Stimulated activated CD4-positive, alpha-beta T cell treated with anti-CD3 and anti-CD28 coated beads, Interleukin-1b, Interleukin-23, amount 100 ng/mL, for 1 hour (primary cell): ENCODE measurements around the gene TBC1D23.
"Not testable (repeated sequence)": the region's sequence is repeated elsewhere in the genome, so short reads cannot be mapped to it uniquely, and the experiment has no call there.

Experiments
- DNase-seq, 2 donors: peaks; one replicate each; pipeline ENCODE4 v3.0.0-alpha.2; 2020; ENCODE audit warnings: low read depth in 2 of 2

TBC1D23 gene

DNA sequence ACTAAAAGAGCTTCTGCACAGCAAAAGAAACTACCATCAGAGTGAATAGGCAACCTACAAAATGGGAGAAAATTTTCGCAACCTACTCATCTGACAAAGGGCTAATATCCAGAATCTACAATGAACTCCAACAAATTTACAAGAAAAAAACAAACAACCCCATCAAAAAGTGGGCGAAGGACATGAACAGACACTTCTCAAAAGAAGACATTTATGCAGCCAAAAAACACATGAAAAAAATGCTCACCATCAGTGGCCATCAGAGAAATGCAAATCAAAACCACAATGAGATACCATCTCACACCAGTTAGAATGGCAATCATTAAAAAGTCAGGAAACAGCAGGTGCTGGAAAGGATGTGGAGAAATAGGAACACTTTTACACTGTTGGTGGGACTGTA lies 91.0 kb downstream of the TBC1D23 start:
- not testable (repeated sequence) for DNase-seq

DNA sequence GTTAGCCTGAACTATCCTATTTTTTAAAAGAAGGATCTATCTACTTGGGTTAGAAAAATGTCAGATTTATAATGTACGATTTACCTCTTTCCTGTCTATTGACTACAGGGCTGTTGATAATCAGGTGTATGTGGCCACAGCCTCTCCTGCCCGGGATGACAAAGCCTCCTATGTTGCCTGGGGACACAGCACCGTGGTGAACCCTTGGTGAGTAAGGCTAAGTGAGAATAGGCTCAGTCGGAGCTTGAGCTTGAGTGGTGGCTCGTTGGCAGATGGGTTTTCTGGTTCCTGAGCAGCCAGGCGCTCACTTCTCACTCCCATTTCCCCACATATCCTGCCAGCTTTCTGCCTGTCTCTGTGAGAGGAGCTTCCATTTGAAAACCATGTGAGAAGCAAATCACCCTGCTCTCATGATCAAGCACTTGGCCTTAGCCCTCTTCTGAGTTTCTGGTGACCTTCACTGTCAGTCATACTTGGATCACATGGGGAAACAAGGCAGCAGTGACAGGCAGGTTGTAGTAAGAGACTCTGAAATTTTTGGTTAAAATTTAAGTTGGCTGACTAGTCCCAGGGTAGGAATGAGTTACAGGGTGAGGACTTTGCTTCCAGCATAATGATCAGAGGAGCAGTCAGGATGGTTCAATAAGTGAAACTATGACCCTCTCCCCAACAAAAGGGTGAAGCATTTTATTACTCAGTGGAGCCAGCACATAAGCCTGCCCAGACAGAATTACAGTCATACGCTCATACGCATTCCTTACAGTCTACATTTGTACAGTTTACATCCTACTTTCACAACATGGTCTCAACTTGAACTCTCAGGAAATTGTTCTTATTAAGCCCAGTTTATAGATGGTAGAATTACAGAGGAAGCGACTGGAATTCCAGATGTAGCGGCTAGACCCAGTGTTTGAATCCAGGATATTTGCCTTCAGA lies 91.8 kb downstream of the TBC1D23 start:
- no peak for DNase-seq

DNA sequence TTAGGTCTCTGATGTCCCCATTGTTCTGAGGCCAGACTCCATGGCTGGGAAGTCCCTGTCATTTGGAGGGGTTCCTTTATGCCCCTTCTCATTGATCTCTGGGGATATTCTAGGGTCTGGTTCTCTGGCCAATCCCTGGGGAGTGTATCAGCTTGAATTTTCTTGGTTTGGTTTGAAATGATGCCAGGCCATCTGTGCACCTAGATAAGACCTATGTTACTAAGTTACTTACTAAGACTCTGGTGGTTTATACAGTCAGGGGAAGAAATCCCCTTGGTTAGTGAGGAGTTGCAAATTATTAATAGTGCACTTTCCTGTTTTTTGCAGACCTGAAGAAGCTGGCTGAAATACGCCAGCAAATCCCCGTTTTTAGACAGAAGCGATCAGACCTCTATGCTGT lies 94.1 kb downstream of the TBC1D23 start:
- DNase-seq, result no peak

DNA sequence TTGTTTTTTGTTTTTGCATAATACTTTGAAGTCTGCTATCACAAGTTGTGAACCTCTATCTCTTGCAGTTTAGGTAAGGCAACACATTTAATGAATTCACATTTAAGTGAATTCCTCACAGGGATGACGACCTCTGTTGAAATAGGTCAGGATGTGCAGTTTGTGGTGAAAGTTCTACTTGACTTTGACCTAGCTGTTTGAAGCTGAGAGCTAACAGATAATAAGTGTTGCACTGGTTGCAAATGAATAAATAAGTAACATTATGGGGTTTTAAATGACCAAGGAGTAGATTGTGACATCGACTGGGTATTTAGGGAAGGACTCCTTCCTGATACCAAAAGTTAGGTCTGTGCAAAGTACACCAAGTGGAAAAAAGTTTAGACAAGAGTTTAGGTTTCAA lies 97.6 kb downstream of the TBC1D23 start:
- no peak for DNase-seq

DNA sequence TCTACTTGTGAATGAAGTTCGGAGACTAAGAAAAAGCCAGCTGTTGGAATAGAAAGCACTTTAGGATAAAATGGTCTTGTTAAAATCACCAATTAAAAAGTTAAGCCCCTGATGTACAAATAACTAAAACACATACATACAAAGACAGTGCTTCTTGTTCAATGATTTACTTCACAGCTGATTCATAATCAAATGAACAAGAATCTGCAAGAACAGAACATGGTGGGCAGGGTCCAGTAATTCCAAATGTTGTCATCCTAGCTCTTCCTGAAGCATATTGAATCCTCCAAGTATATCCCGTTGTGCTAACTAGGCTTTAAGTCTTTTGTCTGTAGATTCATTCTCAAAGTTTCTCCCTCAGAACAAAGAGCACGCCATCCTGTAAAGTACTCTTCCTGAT lies 98.2 kb downstream of the TBC1D23 start:
- no peak for DNase-seq

DNA sequence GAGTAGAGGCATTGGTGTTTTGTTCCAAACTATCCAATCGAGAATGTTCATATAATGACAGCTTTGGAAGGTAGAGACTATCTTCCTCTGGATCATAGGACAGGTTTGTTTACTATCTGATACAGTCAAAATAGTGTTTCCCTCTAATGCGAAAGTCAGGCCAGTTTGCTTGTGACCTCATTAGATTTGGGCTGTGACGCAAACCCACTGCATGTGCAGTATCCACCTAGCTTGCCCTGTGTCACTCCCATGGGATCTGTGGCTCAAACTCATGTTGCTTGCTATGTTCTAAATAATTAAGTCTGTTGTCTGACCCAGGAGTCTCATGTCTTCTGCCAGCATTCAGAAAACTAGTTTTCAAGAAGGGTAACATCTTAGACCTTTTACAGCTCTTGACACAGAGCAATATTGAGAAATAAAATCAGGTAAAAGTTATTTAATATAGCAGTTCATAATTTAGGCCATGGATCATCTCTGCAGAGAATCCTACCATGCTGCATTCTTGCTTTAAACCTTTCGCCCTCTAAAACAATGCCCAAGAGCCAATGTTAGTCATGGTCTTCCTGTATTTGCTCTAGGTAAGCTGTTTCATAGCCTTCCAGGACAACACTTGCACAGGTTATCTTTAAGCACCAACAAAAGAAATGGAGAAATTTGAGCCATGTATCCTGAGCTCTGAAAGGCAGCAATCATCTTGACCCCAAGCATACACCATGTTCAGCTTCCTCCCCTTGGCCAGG lies 100.1 kb downstream of the TBC1D23 start:
- no peak for DNase-seq

DNA sequence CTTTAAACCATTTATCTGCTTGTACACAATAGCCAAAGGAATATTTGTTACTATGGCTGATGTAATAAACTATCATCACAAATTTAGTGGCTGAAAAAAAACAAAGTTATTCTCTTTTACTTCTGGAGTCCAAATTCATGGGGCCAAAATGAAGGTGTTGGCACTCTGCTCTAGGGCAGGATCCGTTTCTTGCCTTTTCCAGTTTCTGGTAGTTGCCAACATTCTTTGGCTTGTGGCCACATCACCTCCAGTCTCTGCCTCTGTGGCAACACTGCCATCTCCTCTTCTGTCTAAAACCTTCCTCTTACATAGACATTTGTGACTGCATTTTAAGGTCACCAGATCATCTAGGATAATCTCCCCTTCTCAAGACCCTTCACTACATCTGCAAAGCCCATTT lies 101.1 kb downstream of the TBC1D23 start:
- DNase-seq, result no peak

DNA sequence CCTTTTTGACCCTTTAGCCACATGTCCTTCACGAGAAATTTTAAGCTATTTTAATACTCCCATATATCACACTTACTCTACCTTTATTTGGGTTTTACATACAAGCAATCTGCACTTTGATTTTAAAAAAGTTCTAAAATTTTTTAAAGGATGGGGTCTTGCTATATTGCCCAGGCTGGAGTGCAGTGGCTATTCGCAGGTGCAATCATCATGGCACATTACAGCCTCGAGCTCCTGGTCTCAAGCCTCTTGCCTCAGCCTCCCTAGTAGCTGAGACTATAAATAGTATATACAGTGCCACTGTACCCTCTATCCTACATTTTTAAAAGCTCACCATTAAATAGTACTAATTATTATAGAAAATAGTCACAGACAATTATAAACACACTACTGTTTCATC lies 103.6 kb downstream of the TBC1D23 start:
- DNase-seq, result no peak

DNA sequence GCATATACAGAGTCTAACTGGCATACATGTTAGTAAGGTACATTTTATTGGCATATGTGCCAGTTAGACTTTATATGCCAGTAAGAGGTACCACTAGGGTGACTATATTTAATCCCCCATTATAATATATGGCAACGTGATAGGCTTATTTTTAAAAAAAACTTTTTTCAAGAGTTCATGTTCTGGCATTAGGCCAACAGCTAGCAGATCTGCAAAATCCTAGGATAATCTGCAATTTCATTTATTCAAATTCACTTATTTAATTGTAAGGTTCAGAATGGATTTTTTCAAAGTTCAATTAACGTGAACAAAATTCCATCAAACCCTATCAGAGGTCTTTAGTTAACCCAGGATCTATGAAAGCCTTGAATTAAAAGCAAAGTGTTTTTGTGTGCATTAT lies 105.6 kb downstream of the TBC1D23 start:
- no peak for DNase-seq

DNA sequence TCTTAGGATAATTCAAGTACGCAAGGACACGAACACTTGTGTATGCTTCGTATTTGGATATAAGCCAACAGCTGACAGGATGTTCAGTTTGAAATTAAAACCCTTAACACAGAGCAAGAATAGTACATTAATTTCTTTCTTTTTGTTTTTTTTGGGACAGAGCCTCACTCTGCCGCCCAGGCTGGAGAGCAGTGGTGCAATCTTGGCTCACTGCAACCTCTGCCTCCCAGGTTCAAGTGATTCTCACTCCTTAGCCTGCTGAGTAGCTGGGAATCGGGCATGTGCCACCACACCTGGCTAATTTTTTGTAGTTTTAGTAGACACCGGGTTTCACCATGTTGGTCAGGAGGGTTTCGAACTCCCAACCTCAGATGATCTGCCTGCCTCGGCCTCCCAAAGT lies 107.6 kb downstream of the TBC1D23 start:
- DNase-seq, result no peak

DNA sequence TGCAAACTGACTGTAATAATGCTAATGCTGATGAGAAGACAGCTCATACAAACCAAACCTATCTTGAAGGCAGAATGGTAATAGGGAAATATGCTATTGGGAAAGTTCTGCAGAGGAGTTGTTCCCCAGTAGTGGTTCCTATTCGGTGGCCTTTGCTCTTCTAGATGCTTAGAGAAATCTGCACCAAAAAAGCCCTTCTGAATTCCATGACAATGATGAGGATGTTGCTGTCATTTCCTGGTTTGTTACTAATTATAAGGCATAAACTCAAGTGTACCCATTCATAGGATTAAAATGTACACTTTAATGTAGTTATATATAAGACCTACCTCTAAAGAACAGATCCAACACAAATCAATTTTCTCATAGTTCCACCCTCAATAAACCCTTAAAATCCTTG lies 110.0 kb downstream of the TBC1D23 start:
- no peak for DNase-seq

DNA sequence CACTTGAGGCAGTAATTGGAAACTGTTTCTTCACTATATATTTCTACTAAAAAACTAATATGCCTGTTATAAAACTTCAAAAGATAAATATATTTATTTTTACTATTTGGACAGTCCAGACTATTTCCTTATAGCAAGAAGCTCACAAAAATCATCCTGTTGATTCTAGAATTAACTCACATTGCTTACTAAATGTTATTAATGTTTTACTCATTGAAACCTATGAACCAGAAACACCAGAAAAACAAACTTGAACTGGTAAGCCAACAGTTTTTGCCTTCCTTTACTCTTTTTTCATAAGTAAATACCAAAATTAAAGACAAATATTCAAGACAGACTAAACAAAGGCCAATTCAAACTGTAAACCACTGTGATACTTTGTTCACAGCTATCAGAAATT lies 113.7 kb downstream of the TBC1D23 start:
- no peak for DNase-seq
